Hematopoietic multipotent progenitor cell treated with erythropoietin and hydrocortisone succinate and interleukin-3 and kit ligand, for 8 days (in vitro differentiated cells): ENCODE data around the gene VWA8.
"Not testable (repeated sequence)": the region's sequence is repeated elsewhere in the genome, so short reads cannot be mapped to it uniquely, and the experiment has no call there.

Source experiments
- DNase-seq: peaks from one replicate; pipeline ENCODE4 v3.0.0-alpha.2; 2015

Gene VWA8

DNA sequence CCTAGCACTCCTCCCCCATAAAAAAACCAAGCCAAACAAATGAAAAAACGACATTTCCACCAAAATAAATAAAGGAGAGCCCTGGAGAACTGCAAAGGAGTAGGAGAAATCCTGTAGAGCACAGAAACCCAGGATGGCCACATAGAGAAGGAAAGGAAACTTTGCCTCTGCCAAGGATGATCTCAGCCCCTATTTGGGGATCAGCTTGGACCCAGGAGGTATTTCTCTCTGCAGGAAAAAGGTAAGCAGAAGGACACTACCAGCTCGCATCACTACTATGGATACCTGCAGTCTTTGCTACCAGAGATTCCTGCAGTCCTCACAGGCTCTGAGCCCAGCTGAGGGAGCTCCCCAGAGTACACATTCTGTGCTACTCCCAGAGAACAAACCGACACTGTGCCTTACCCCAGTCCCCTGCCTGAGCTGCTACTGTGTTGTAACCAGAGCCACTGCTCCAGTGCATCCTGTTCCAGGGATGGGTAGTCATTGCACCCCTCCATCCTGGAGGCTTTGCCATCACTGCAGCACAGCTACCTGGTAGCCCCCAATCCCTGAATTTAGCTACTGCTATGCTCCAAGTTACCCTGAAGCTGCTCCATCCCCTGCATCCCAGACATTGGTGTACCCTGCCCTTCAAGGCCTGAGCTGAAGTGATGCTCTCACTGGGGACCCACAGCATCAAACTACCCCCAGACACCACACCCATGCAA is 41.7 kb downstream of the VWA8 start:
- DNase-seq = no peak

DNA sequence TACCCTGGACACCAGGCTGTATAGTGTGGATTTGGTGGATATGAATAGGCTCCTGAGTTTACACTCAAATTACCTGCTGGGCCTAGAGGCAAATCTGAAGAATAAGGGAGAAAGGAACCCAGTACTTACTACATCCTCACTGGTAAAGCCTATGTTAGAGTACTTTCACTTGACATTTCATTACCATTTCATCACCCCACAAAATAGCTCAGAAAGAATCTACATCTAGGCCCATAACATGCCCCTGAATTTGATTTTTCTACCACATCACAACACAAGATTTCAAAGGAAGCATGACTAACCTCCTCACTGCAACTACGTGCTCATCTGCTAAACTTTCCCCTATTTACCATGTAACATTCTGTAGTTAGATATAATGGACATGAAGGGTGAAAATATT is 43.3 kb downstream of the VWA8 start:
- no peak for DNase-seq

DNA sequence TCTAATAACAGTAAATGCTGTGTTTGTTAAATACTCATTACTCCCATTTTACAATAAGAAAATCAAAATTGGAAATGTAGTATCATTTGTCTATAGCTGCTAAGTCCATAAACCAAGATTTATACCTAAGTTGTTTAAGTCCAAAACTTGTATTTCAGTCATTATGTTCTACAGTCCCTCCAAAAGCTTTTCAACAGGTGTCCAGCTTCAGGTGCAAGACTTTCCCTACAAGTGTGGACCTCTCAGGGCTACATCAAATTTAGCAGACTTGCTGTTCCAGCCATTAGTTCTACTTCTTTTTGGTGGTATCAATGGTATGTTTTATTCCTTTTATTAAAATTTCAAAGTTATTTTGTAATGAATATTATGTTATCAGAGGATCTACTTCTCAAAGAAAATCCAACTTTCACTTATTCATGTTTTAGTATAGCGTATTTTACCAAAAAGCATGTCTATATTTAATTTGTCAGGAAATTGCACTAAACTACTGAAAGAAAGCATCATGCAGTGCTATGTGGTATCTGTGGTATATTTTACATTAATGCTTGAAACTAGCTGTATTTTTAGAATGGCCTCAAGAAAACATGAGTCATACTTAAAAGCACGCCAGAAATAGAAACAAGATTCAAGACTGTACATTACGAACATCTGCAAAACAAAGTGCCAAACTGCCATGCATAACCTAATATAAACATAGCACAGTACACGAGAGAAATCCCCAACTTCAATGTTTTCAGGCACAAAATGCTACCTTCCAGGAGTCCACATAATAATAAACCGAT is 44.5 kb downstream of the VWA8 start:
- peak; percentile 32 for DNase-seq

DNA sequence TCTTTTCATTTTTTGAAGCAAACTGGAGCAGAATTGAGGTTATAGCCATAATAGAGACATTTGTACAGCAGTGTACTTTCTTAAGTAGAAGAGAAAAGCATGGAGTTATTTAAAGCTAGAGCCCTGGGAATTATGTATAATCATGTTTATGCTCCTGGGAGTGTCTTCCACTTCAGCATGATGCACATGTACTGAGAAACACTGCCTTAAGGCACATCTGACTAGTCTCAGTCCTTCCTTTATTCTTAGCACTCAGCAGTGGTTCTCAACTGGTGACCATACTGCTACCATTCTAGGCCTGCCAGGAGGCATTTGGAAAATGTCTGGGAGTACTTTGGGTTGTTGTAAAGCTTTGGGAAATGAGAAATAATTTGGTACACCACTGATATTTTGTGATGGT is 45.8 kb downstream of the VWA8 start:
- no peak for DNase-seq

DNA sequence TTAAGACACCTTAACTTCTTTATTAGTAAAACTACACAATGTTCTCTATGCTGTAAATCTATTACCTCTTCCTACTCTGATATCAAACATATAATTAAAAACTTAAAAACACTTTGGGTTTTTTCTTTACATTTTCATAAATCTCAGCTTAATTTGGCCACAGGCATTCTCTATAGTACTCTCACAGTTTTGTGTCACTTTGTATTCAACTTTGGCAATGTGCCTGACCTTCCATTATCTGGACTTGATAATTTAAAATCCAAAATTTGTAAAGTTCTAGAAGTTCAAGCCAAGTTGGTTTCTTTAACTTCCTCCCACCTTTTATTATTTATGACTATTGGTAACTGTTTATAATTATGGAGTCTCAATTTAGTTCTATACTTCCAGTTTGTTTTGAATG is 46.4 kb downstream of the VWA8 start:
- no peak for DNase-seq

DNA sequence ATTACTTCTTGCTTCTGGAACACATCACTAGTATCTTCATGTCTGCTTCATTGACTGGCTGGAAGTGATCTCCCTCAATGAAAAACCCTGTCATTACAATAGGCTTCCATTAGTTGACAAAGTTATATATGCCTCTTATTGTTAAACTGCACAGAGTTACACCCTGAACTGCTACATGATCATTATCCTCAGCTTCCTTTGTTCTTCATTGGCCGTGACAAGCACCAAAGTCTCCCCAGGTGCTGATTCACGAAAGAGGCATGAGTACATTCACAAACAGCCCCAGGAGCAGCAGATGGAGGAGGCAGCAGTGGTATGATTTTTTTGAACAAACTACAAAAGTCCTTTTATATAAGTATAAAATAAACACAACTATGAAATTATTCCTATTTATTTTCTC is 51.4 kb downstream of the VWA8 start:
- DNase-seq = no peak

DNA sequence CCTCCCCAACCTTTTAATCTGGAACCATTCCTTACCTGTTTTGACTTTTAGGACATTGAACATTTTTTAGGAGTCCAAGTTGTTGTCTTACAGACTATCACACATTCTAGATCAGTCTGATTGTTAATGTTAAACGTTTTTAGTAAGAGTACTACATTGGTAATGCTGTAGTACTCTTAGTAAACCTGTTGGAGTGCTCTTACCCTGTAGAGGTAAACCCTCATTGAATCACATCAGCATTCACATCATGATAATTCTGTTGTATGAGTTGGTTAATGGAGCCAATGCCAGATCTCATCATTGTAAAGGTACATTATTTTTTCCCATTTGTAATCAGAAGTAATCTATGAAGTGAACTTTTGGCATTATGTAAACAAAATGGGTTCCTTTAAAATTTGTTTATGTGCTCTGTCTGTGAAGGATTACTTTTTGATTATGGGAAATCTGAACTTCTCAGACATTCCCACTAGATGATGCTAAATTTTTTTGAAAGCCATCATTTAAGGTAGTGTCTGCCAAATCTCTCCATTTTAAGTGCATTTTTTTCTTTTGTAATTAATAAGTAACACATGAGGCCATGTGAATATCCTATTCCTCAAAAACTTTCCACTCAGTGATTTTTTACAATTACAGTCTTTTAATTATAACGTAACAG is 55.2 kb downstream of the VWA8 start:
- DNase-seq = peak; percentile 71

DNA sequence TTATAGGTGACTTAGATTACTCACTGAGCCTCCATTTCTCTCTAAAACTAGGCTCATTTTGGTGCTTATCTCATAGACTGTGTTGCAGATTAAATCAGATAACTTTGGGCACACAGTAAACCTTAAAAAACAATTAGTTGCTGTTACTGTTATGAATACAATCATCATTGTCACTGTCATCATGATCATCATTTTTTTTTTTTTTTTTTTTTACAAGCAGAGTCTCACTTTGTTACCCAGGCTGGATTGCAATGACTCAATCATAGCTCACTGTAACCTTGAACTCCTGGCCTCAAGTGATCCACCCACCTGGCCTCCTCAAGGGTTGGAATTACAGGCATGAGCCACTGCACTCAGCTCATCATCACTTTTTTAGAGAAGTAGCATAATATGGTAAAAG is 60.0 kb downstream of the VWA8 start:
- no peak for DNase-seq

DNA sequence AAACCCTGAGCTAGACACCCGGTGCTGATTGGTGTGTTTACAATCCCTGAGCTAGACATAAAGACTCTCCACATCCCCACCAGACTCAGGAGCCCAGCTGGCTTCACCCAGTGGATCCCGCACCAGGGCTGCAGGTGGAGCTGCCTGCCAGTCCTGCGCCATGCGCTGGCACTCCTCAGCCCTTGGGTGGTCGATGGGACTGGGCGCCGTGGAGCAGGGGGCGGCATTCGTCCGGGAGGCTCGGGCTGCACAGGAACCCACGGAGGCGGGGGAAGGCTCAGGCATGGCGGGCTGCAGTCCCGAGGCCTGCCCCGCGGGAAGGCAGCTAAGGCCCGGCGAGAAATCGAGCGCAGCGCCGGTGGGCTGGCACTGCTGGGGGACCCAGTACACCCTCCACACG is 62.5 kb downstream of the VWA8 start:
- not testable (repeated sequence) for DNase-seq

DNA sequence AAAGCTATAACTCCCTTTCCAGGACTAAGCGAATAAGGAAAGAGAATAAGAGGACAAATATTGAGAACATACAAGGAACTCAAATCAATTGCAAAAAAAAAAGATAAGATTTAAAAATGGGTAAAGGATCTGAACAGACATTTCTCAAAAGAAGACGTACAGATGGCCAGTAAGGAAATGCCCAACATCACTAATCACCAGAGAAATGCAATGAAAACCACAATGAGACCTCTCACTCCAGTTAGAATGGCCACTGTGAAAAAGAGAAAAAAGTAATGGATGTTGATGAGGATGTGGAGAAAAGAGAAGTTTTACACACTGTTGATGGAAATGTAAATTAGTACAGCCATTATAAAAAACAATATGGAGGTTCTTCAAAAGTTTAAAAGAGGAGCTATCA is 63.8 kb downstream of the VWA8 start:
- no peak for DNase-seq

DNA sequence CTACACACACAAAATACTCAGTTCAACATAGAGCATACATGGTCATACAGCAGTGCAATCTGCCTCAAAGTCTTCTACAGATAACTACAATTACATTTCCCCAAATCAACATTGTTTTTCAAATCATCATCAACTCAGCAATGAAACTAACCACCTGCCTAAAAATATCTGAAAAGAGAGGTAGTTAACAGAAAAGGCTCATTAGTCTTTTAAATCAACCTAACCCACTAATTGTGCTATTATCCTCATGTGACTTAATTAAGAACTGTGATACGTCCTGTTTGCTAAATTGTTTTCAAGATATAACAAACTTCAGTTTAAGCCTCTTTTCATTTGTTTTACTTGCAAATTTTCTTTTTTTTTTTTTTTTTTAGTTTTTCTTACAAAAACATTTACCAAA is 65.4 kb downstream of the VWA8 start:
- DNase-seq = no peak

DNA sequence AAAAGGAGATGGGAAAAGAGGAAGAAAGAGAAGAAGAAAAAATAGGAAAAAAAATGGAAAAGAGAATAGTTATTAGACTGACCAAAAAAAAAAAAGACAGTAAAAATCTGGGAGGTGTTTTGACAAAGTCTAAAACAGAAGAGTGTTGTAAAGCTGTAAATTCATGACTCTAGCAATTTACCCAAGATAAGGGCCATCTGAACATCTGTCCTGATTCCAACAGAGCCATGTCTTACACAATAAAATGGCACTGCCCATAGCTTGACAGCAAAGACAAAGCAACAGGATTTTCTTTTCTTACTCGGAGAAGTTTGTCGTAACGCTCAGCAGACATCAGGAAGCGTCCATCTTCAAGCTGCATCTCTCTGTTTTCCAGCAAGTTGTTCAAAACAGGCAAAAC is 69.8 kb downstream of the VWA8 start:
- no peak for DNase-seq

DNA sequence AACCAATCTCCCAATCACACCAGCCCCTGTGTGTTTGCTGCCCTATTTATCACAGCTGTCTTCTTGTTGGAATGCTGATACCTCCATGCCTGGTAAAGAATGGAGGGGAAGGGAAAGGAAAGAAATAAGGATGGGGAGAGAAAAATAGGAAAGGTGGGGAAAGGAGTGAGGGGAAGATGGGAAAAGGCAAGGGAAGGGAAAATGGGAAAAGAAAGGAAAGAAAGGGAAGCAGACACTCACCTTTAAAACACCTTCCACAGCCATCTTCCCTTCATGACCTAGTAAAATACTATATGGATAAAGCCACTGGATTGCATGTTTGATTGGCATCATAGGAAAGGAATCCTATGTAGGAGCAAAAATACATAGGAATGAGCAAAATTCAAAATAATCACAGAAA is 77.8 kb downstream of the VWA8 start:
- no peak for DNase-seq

DNA sequence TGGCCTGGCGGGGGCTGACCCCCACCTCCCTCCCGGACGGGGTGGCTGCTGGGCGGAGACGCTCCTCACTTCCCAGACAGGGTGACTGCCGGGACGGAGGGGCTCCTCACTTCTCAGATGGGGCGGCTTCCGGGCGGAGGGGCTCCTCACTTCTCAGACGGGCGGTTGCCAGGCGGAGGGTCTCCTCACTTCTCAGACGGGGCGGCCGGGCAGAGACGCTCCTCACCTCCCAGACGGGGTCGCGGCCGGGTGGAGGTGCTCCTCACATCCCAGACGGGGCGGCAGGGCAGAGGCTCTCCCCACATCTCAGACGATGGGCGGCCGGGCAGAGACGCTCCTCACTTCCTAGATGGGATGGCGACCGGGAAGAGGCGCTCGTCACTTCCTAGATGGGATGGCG is 79.0 kb downstream of the VWA8 start:
- not testable (repeated sequence) for DNase-seq

DNA sequence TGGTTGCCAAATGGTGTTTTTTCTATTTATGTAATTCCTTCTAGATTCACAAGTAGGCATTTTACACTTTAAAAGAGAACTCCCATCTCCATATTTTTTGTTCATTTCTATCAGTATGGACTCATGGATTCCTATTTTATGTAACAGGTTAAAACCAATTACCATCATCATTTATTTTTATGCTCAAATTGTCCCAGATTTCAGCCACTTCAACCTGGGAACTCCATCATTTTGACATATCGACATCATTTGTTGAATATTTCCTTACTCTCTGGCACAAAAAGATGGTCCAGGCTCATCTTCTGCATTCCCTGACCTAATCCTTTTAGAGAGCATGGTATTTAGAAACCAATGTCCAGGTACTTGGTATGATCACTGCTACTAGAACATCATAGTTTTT is 79.9 kb downstream of the VWA8 start:
- no peak for DNase-seq

DNA sequence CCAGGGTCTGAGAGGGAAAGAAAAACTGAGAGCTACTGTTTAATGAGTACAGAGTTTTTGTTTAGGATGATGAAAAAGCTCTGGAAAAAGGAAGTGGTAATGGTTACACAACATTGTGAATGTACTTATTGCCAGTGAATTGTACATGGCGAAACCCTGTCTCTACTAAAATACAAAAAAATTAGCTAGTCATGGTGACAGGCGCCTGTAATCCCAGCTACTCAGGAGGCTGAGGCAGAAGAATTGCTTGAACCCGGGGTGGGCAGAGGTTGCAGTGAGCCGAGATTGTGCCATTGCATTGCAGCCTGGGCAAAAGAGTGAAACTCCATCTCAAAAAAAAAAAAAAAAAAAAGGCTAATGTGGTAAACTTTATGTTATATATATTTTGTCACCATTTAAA is 96.3 kb downstream of the VWA8 start:
- peak; percentile 5 for DNase-seq

DNA sequence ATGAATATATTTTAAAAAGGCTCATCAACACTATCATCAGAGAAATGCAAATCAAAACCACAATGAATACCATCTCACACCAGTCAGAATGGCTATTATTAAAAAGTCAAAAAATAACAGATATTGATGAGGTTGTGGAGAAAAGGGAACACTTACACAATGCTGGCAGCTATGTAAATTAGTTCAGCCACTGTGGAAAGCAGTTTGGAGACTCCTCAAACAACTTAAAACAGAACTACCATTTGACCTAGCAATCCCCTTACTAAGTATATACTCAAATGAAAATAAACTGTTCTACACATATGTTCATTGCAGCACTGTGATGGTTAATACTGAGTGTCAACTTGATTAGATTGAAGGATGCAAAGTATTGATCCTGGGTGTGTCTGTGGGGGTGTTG is 98.2 kb downstream of the VWA8 start:
- not testable (repeated sequence) for DNase-seq

DNA sequence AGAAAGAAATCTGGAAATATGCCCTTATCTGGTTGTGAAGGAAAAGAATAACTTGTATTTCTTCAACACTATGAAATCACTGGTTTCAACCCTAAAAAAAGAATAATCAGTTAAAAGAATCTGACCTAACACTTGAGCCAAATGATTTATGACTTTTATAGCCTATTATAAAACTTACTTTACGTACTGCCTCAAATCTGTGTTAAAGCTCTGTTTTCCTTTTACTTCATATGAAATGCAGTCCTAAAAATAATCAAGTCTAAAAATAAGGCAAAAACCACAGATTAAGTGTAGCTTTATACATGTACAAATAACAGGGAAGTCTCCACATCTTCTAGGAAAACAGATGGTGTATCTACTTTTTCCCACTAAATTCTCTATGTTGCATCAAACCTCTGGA is 101.3 kb downstream of the VWA8 start:
- no peak for DNase-seq

DNA sequence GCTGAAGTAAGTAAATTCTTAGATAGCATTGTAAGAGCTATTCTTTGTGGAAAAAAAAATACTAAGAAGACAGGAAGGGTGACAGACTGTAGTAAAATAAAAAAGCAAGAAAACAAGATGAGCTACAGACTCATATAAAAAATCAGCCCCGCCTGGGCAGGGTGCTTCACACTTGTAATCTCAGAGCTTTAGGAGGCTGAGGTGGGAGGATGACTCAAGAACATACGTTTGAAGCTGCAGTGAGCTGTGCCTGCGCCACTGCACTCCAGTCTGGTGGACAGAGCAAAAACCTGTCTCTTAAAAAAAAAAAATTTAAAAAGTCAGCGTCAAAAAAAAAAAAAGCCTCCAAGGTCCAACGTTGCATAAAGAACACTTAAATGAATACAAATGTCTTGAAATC is 102.1 kb downstream of the VWA8 start:
- no peak for DNase-seq

DNA sequence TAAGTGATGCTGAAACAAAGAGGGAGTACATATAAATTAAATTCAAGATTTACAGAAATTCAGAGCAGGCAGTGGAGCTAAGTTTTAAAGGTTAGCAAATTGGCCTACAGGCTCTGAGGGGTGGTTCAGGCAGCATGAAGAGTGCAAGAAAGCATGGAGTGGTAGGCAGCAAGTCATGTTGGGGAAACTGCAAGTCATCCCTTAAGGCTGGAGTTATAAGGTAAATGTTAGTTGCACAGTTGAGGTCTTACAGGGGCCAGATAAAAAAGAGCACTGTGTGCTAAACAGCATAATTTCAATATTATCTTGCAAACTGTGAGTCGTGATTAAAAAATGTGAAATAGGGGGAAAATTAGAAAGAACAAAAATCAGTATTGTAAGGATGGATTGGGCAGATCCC is 106.2 kb downstream of the VWA8 start:
- DNase-seq = peak; percentile 23

DNA sequence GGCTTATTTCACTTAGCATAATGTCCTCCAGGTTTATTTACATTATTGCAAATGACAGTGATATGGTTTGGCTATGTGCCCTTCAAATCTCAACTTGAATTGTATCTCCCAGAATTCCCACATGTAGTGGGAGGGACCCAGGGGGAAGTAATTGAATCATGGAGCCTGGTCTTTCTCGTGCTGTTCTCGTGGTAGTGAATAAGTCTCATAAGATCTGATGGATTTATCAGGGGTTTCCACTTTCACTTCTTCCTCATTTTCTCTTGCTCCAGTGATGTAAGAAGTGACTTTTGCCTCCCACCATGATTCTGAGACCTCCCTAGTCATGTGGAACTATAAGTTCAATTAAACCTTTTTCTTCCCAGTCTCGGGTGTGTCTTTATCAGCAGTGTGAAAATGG is 109.6 kb downstream of the VWA8 start:
- no peak for DNase-seq

DNA sequence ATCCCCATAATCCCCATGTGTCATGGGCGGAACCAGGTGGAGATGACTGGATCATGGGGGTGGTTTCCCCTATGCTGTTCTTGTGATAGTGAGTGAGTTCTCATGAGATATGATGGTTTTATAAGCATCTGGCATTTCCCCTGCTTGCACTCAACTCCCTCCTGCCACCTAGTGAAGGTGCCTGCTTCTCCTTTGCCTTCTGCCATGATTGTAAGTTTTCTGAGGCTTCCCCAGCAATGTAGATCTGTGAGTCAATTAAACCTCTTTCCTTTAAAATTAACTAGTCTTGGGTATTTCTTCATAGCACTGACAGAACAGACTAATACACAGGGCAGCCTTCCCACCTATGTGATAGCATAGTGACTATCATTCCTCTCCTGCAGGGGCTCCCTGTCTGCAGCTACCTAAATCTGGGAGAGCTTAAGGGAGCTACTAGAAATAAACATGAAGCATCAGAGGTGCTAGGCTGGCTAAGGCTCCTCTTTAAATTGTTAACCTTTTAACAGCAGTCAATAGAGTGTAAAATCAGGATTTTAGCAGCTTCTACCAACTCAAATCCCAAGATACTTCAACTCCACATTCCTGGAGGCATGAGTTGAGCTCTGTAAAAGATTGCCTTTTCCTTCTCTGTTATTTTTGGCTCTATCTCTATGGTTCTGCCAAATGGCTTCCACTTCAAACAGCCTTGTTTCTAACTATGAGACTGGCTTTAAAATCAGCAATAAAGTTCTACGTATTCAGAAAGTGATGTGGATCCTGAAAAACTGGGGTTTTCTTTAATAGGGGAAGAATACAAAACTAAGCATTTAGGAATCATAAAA is 112.3 kb downstream of the VWA8 start:
- DNase-seq = no peak

DNA sequence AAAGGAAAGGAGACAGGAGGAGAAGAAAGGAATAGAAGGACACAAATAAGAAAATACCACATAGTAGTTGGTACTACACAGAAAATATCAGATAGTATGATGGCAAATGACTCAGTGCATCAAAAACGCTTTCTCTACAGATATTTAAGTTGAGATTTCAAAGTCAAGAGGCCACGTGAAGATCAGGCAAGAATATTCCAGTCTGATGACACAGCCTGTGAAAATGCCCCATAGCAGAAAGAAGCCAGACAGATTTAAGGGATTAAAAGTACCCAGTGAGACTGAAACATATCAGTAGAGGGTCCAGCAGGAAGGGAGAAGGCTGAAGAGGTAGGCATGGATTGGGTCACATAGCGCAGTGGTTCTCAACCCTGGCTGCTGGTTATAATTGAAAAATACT is 113.7 kb downstream of the VWA8 start:
- DNase-seq = no peak
